ENCODE data around the gene LAMA4. TPM values are rescaled to one million over a fixed set of nuclear protein-coding genes. Genes with fewer than 3 reads are reported as not detected.

LAMA4 gene
- total RNA-seq, 1 donor from 2014 or later: 209 TPM

DNA sequence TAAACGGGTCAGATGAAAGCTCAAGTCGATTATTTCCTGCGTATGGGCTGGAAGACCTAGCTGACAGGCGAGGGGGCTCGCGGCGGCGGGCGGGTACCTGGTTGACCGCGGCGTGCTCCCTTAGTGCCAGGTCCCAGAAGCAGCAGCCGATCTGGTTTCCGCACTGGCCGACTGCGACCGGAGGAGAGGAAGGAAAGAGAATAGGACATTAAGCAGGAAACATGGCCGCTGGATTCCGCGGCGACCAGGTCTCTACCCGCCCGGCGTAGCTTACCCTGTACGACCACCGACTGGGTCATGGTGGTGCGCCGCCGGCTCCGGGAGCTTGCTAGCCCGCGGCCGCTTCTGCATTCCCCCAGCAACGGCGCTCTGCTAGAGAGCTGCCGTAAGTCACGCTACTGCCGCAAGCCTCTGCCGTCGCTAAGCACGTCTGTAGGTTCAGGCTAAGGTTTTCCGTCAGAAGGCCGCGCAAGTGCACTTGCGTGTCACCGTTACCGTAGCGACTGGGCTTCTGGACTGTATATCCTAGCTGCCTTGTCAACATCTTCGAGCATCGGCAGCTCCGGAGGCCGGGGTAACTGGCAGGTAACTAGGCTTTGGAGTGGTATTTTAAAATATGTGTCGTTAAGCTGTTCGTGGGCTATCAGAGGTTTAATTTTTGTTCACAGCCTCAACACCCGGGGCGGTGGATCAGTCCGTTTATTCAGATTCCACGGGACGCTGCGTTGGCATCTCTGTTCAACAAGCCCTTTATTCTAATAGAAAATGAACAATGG, 167.0 kb downstream of the LAMA4 start, which contains the start of the genes FAM229B and TUBE1:
Gene FAM229B (plus strand): TSS at position 456 of the 776 bp plus-strand sequence. CDS start 11,693 bp downstream, outside the sequence.
Gene TUBE1 (minus strand): TSS at position 347 of the 776 bp plus-strand sequence. CDS start 48 bp downstream, at position 299.
- H3K27me3 Mint-ChIP-seq (ENCODE audit: unreplicated experiment): peaks cover 2% of the 10 kb centered on the region
- peaks cover 18% of the 10 kb centered on the region for H3K36me3 Mint-ChIP-seq (ENCODE audit: unreplicated experiment)
- H3K27ac Mint-ChIP-seq (ENCODE audit: unreplicated experiment): no peak within 1 kb of the TSS
- peak; percentile 96 for DNase-seq (ENCODE audit: extremely low spot score, unreplicated experiment)
- no peak within 1 kb of the TSS for H3K4me3 Mint-ChIP-seq (ENCODE audit: unreplicated experiment)
- TF ChIP-seq, protein P1, sequence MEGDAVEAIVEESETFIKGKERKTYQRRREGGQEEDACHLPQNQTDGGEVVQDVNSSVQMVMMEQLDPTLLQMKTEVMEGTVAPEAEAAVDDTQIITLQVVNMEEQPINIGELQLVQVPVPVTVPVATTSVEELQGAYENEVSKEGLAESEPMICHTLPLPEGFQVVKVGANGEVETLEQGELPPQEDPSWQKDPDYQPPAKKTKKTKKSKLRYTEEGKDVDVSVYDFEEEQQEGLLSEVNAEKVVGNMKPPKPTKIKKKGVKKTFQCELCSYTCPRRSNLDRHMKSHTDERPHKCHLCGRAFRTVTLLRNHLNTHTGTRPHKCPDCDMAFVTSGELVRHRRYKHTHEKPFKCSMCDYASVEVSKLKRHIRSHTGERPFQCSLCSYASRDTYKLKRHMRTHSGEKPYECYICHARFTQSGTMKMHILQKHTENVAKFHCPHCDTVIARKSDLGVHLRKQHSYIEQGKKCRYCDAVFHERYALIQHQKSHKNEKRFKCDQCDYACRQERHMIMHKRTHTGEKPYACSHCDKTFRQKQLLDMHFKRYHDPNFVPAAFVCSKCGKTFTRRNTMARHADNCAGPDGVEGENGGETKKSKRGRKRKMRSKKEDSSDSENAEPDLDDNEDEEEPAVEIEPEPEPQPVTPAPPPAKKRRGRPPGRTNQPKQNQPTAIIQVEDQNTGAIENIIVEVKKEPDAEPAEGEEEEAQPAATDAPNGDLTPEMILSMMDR (IDR thresholded peaks at IDR 0.05): no peak
- H3K9me3 Mint-ChIP-seq (ENCODE audit: unreplicated experiment): no peaks in the 10 kb centered on the region
- H3K4me1 Mint-ChIP-seq (ENCODE audit: unreplicated experiment): peaks cover 4% of the 10 kb centered on the region

- Mint-ChIP-seq H3K27ac (ENCODE audit: unreplicated experiment) (no peak overlapping the region), H3K4me3 (ENCODE audit: unreplicated experiment) (no peak overlapping the region), H3K9me3 (ENCODE audit: unreplicated experiment) (no peaks in the 10 kb centered on the region), H3K36me3 (ENCODE audit: unreplicated experiment) (peaks cover 15% of the 10 kb centered on the region), H3K4me1 (ENCODE audit: unreplicated experiment) (peaks cover 4% of the 10 kb centered on the region), H3K27me3 (ENCODE audit: unreplicated experiment) (no peaks in the 10 kb centered on the region)
- TF ChIP-seq, protein P1 (IDR thresholded peaks at IDR 0.05): peak; percentile 56
- no peak for DNase-seq (ENCODE audit: extremely low spot score, unreplicated experiment)
Measured at GRCh38 chr6:112086744-112087135, 167.6 kb downstream of the LAMA4 start.

- H3K9me3 Mint-ChIP-seq (ENCODE audit: unreplicated experiment): no peaks in the 10 kb centered on the region
- peak overlapping the region; percentile 23 for H3K4me3 Mint-ChIP-seq (ENCODE audit: unreplicated experiment)
- peaks cover 4% of the 10 kb centered on the region for H3K4me1 Mint-ChIP-seq (ENCODE audit: unreplicated experiment)
- H3K27me3 Mint-ChIP-seq (ENCODE audit: unreplicated experiment): no peaks in the 10 kb centered on the region
- TF ChIP-seq, protein P1 (IDR thresholded peaks at IDR 0.05): no peak
- H3K27ac Mint-ChIP-seq (ENCODE audit: unreplicated experiment): no peak overlapping the region
- DNase-seq (ENCODE audit: extremely low spot score, unreplicated experiment): no peak
- peaks cover 14% of the 10 kb centered on the region for H3K36me3 Mint-ChIP-seq (ENCODE audit: unreplicated experiment)
Measured at GRCh38 chr6:112085286-112086065, 168.9 kb downstream of the LAMA4 start.

- H3K27ac Mint-ChIP-seq (ENCODE audit: unreplicated experiment): no peak overlapping the region
- peaks cover 4% of the 10 kb centered on the region for H3K4me1 Mint-ChIP-seq (ENCODE audit: unreplicated experiment)
- no peak overlapping the region for H3K4me3 Mint-ChIP-seq (ENCODE audit: unreplicated experiment)
- H3K36me3 Mint-ChIP-seq (ENCODE audit: unreplicated experiment): peaks cover 37% of the 10 kb centered on the region
- no peaks in the 10 kb centered on the region for H3K27me3 Mint-ChIP-seq (ENCODE audit: unreplicated experiment)
- no peaks in the 10 kb centered on the region for H3K9me3 Mint-ChIP-seq (ENCODE audit: unreplicated experiment)
- DNase-seq (ENCODE audit: extremely low spot score, unreplicated experiment): no peak
- TF ChIP-seq, protein P1 (IDR thresholded peaks at IDR 0.05): no peak
Measured at GRCh38 chr6:112081569-112081968, 172.8 kb downstream of the LAMA4 start.

DNA sequence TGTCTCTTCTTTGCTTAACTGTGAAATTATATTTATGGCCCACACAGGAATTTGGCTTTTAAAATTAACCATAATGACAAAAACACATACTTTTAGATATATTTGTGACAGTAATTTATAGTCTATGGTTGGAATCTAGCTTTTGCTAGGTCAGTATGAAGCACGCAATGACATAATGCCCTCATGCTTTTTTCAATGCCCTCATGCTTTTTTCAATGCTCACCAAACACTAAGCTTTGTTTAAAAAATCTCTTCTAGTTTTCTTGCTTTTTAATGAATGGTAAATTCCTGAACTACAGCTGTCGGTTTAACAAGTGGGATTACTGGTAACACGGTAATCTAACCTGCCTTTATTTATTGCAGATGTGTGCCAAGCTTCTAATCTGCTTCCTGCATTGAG, 187.8 kb downstream of the LAMA4 start:
- no peak for DNase-seq (ENCODE audit: extremely low spot score, unreplicated experiment)
- no peaks in the 10 kb centered on the region for H3K9me3 Mint-ChIP-seq (ENCODE audit: unreplicated experiment)
- H3K36me3 Mint-ChIP-seq (ENCODE audit: unreplicated experiment): peaks cover 8% of the 10 kb centered on the region
- no peaks in the 10 kb centered on the region for H3K27me3 Mint-ChIP-seq (ENCODE audit: unreplicated experiment)
- no peak overlapping the region for H3K4me3 Mint-ChIP-seq (ENCODE audit: unreplicated experiment)
- TF ChIP-seq, protein P1 (IDR thresholded peaks at IDR 0.05): no peak
- H3K4me1 Mint-ChIP-seq (ENCODE audit: unreplicated experiment): no peaks in the 10 kb centered on the region
- H3K27ac Mint-ChIP-seq (ENCODE audit: unreplicated experiment): no peak overlapping the region

Data from osteocyte (in vitro differentiated cells).